GM12873 (cell line): ENCODE measurements around the gene RPH3AL.

ENCODE experiments used
- TF ChIP-seq, protein P1 (sequence below): IDR thresholded peaks from 2 replicates; pipeline ENCODE4 v1.5.1; 2012; ENCODE audit warnings: low read depth, mild to moderate bottlenecking, moderate library complexity, low read length, control low read depth; ENCODE audit not compliant: insufficient read depth; ENCODE audit errors: missing control alignments

The RPH3AL gene

DNA sequence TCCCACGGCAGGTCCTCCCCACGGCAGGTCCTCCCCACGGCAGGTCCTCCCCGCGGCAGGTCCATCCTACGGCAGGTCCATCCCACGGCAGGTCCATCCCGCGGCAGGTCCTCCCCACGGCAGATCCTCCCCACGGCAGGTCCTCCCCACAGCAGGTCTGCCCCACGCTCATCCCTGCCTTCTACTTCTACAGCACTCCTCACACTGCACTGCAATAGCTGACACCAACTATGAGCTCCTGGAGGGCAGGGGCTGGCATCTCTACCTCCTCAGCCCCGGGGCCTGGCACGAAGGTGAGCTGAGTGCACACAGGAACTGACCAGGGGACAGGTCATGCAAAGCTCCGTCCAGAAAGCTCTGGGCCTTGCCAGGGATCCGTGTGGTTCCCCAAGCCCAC, 45.3 kb downstream of the RPH3AL start:
- TF ChIP-seq, protein P1, sequence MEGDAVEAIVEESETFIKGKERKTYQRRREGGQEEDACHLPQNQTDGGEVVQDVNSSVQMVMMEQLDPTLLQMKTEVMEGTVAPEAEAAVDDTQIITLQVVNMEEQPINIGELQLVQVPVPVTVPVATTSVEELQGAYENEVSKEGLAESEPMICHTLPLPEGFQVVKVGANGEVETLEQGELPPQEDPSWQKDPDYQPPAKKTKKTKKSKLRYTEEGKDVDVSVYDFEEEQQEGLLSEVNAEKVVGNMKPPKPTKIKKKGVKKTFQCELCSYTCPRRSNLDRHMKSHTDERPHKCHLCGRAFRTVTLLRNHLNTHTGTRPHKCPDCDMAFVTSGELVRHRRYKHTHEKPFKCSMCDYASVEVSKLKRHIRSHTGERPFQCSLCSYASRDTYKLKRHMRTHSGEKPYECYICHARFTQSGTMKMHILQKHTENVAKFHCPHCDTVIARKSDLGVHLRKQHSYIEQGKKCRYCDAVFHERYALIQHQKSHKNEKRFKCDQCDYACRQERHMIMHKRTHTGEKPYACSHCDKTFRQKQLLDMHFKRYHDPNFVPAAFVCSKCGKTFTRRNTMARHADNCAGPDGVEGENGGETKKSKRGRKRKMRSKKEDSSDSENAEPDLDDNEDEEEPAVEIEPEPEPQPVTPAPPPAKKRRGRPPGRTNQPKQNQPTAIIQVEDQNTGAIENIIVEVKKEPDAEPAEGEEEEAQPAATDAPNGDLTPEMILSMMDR: no peak

DNA sequence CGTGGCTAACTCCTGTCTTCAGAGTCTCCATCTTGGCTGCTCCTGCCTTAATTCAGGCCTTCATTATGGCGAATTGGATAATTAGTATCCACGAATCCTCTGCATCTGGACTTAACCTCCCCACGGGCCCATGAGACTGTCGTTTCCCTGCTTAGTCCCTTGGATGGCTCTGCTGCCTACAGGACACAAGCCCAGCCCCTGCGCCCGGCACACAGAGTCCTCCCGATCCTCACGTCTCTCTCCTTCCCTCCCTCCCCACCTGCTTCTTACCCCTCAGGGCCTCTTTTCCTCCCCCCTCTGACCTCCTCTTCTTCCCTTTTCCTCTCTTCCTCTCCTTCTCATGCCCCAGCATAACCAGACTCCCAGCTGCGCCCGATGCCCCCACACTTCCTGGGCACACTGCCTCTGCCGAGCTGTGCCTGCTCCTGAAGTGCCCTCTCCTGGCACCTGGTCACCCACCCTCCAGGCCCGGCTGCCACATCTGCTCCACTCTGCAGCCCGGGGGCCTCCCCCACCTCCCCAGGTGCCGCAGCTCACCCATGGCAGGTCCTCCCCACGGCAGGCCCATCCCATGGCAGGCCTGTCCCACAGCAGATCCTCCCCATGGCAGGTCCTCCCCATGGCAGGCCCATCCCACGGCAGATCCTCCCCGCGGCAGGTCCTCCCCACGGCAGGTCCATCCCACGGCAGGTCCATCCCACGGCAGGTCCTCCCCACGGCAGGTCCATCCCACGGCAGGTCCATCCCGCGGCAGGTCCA, 45.9 kb downstream of the RPH3AL start:
- TF ChIP-seq, protein P1: no peak

DNA sequence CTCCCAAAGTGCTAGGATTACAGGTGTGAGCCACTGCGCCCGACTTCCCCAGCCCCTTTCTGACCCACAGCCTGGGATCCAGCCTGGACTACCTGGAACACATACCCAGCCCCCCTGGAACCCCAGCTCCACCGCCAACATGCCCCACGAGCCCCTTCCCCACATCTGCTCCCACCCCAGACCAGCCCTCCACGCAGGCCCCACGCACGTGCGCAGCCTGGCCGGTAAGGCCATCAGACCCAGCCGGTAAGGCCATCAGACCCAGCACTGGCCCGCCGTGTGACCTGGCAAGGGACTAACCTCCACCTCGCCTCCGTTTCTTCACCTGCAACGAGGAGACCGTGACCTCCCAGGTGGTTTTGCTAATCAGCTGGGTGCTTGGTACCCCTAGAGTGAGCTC, 46.5 kb downstream of the RPH3AL start:
- TF ChIP-seq, protein P1: no peak

DNA sequence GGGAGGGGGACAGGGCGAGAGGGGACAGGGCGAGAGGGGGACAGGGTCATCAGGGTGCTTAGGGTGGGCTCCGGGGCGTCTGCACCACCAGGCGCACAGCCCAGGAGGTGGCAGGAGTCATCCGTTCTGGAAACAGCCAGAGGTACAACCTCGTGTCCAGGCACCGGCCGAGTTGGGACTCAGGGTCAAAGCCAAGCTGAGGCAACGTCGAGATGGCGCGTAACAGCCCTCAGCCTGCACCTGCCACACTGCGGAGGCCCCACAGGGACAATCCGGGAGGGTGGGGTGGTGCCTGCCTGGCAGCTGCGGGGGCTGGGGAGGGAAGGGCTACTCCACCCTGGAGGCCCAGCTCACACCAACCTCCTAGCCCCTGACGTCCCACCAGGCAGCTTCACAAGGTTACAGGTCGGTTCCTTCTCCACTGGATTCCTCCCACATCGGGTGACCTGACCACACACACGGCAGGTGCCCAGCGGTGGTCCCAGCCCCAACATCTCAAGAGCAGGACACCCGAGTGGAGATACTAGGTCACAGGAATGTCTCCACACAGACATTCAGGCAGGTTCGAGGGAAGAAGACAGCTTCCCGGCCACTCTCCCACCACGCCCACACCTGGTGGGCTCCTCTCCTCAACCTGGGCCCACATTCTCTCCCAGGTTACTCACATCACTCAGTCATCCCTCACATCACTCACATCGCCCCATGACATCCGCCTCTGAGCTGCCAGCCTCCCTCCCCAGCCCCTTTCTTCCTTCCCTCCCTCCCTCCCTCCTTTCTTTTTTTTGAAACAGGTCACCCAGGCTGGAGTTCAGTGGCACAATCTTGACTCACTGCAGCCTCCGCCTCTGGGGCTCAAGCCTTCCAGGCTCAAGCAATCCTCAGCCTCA, 47.3 kb downstream of the RPH3AL start:
- TF ChIP-seq, protein P1: no peak

DNA sequence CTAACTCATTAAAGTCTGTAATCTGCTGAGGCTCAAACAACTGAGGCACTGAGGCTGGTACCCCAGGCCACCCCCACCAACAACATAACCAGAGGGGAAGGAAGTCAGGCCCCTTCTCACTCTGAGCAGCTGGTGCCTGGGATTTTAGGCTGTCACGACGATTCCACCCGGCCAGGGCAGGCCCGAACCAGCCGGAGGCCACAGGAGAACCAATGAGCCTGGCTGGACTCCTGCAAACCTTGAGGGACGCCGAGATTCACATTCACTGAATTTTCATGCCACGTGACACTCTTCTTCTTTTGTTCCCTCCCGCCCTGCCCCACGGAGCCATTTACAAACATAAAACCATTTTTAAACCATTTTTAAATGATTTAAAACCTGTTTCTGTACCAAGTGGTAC, 48.1 kb downstream of the RPH3AL start:
- TF ChIP-seq, protein P1: no peak

DNA sequence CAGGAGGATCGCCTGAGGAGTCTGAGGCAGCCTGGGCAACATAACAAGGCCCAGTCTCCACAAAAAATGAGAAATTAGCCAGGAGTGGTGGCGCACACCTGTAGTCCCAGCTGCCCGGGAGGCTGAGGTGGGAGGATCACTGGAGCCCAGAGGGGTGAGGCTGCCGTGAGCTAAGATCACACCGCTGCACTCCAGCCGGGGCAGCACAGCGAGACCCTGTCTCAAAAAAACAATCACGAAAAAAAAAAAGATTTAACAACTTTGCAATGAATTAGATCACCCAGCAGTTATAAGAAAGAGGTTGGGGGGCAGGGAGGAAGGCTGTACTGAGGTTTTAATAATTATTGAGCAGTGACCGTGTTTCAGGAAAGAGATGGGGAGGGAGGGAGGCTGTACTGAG, 49.4 kb downstream of the RPH3AL start:
- TF ChIP-seq, protein P1: no peak

DNA sequence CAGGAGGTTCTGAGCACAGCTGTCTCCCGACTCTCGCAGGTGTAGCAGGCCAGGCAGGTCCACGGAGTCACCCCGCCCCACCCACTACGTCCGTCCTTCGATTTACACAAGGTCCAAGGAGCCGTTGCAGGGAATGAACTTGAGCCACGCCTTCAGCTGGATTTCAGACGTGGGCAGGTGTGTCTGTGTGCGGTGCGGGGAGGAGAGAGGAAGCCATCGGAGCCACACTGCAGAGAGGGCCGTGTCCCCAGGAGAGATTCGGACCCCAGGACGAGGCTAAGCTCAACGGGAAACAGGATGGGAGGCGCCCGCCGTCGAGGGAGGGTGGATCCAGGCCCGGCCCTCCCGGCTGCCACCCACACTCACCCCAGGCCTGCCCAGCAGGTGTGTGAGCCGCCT, 50.3 kb downstream of the RPH3AL start:
- TF ChIP-seq, protein P1: no peak
